IgD-negative memory B cell (primary cell): ENCODE measurements around the gene DLGAP4. TPM values are rescaled to one million over a fixed set of nuclear protein-coding genes. Genes with fewer than 3 reads are reported as not detected.

Experiments
- H3K27ac Mint-ChIP-seq, 3 donors: one replicate each; pipeline ENCODE4 v1.8.0; 2020 to 2022; ENCODE audit warnings: mild to moderate bottlenecking in 3 of 3, mixed read lengths in 3 of 3, moderate library complexity in 1 of 3
- H3K27me3 Mint-ChIP-seq: one replicate; pipeline ENCODE4 v1.8.0; 2021; ENCODE audit warnings: mixed read lengths
- H3K36me3 Mint-ChIP-seq: one replicate; pipeline ENCODE4 v1.8.0; 2020; ENCODE audit warnings: mild to moderate bottlenecking, mixed read lengths
- H3K4me1 Mint-ChIP-seq, 3 donors: one replicate each; pipeline ENCODE4 v1.8.0; 2020 to 2022; ENCODE audit warnings: mixed read lengths in 3 of 3, mild to moderate bottlenecking in 1 of 3
- H3K4me3 Mint-ChIP-seq, 4 donors: one replicate each; pipeline ENCODE4 v1.8.0; 2020 to 2022; ENCODE audit warnings: mild to moderate bottlenecking in 4 of 4, mixed read lengths in 4 of 4, moderate library complexity in 3 of 4
- H3K9me3 Mint-ChIP-seq, 3 donors: one replicate each; pipeline ENCODE4 v1.8.0; 2020 to 2021; ENCODE audit warnings: mixed read lengths in 3 of 3, mild to moderate bottlenecking in 1 of 3
- polyA plus RNA-seq: library from polyadenylated mRNA; unstranded; fragments of 300-500 nt; fragmentation: Illumina TruSeq; gene quantifications from one replicate; pipeline ENCODE4 v1.2.3, GENCODE V29; 2021

The DLGAP4 gene
- polyA plus RNA-seq, 1 donor from 2014 or later = 48.2 TPM

GRCh38 chr20:36432096-36432495 is 126.0 kb downstream of the DLGAP4 start:
- H3K27me3 Mint-ChIP-seq = peaks cover 3% of the 10 kb centered on the region
- H3K4me1 Mint-ChIP-seq = peaks cover 0 to 6% (median 4%) of the 10 kb centered on the region in 3 donors
- no peak overlapping the region for H3K4me3 Mint-ChIP-seq
- H3K36me3 Mint-ChIP-seq = peaks cover 1% of the 10 kb centered on the region
- no peaks in the 10 kb centered on the region for H3K9me3 Mint-ChIP-seq
- H3K27ac Mint-ChIP-seq = no peak overlapping the region

- peaks cover 0 to 6% (median 4%) of the 10 kb centered on the region in 3 donors for H3K4me1 Mint-ChIP-seq
- no peaks in the 10 kb centered on the region for H3K9me3 Mint-ChIP-seq
- H3K27me3 Mint-ChIP-seq = peaks cover 2% of the 10 kb centered on the region
- H3K4me3 Mint-ChIP-seq = peak overlapping the region in 1 of 4 donors; percentile 49
- H3K27ac Mint-ChIP-seq = peak overlapping the region in 2 of 3 donors; percentile 16 to 71
- H3K36me3 Mint-ChIP-seq = no peaks in the 10 kb centered on the region
Measured at GRCh38 chr20:36434383-36434782, 128.2 kb downstream of the DLGAP4 start.

- Mint-ChIP-seq H3K36me3 (no peaks in the 10 kb centered on the region), H3K4me3 (no peak overlapping the region), H3K27me3 (peaks cover 2% of the 10 kb centered on the region), H3K4me1 (peaks cover 0 to 6% (median 4%) of the 10 kb centered on the region in 3 donors), H3K9me3 (no peaks in the 10 kb centered on the region), H3K27ac (no peak overlapping the region)
Measured at GRCh38 chr20:36435124-36435523, 129.0 kb downstream of the DLGAP4 start.

- peaks cover 2% of the 10 kb centered on the region for H3K27me3 Mint-ChIP-seq
- H3K9me3 Mint-ChIP-seq = no peaks in the 10 kb centered on the region
Measured at GRCh38 chr20:36435592-36436541, 129.7 kb downstream of the DLGAP4 start.

GRCh38 chr20:36439040-36439730 is 133.0 kb downstream of the DLGAP4 start:
- no peaks in the 10 kb centered on the region for H3K9me3 Mint-ChIP-seq
- peaks cover 0 to 5% (median 2%) of the 10 kb centered on the region in 3 donors for H3K4me1 Mint-ChIP-seq
- H3K27me3 Mint-ChIP-seq = peaks cover 2% of the 10 kb centered on the region
- no peaks in the 10 kb centered on the region for H3K36me3 Mint-ChIP-seq
- no peak overlapping the region for H3K4me3 Mint-ChIP-seq
- H3K27ac Mint-ChIP-seq = no peak overlapping the region

More at GRCh38 chr20:36435592-36436541, 129.7 kb downstream of the DLGAP4 start:
- no peak overlapping the region for H3K27ac Mint-ChIP-seq
- peak overlapping the region in 3 of 4 donors; percentile 66 to 84 (median 77) for H3K4me3 Mint-ChIP-seq
- H3K36me3 Mint-ChIP-seq = no peaks in the 10 kb centered on the region
- peaks cover 0 to 6% (median 4%) of the 10 kb centered on the region in 3 donors for H3K4me1 Mint-ChIP-seq

GRCh38 chr20:36439731-36440072 is 133.6 kb downstream of the DLGAP4 start:
- Mint-ChIP-seq H3K4me3 (no peak overlapping the region), H3K9me3 (no peaks in the 10 kb centered on the region)

GRCh38 chr20:36440370-36441026 is 134.4 kb downstream of the DLGAP4 start:
- H3K36me3 Mint-ChIP-seq = no peaks in the 10 kb centered on the region
- no peak overlapping the region for H3K4me3 Mint-ChIP-seq
- peak overlapping the region in 2 of 3 donors; percentile 39 to 46 for H3K27ac Mint-ChIP-seq
- H3K27me3 Mint-ChIP-seq = peaks cover 2% of the 10 kb centered on the region
- no peaks in the 10 kb centered on the region for H3K9me3 Mint-ChIP-seq
- no peaks in the 10 kb centered on the region for H3K4me1 Mint-ChIP-seq

More at GRCh38 chr20:36439731-36440072, 133.6 kb downstream of the DLGAP4 start:
- no peak overlapping the region for H3K27ac Mint-ChIP-seq
- peaks cover 0 to under 1% (median 0%) of the 10 kb centered on the region in 3 donors for H3K4me1 Mint-ChIP-seq
- H3K36me3 Mint-ChIP-seq = no peaks in the 10 kb centered on the region
- peaks cover 2% of the 10 kb centered on the region for H3K27me3 Mint-ChIP-seq

GRCh38 chr20:36441027-36441414 is 134.9 kb downstream of the DLGAP4 start:
- Mint-ChIP-seq H3K4me1 (no peaks in the 10 kb centered on the region), H3K4me3 (no peak overlapping the region), H3K27ac (peak overlapping the region in 1 of 3 donors; percentile 39), H3K36me3 (no peaks in the 10 kb centered on the region), H3K9me3 (no peaks in the 10 kb centered on the region), H3K27me3 (peaks cover 2% of the 10 kb centered on the region)

- H3K9me3 Mint-ChIP-seq = no peaks in the 10 kb centered on the region
- H3K27ac Mint-ChIP-seq = peak overlapping the region in 1 of 3 donors; percentile 39
- H3K27me3 Mint-ChIP-seq = no peaks in the 10 kb centered on the region
- no peaks in the 10 kb centered on the region for H3K36me3 Mint-ChIP-seq
- no peak overlapping the region for H3K4me3 Mint-ChIP-seq
- no peaks in the 10 kb centered on the region for H3K4me1 Mint-ChIP-seq
Measured at GRCh38 chr20:36441416-36441815, 135.3 kb downstream of the DLGAP4 start.

GRCh38 chr20:36445847-36446246 is 139.7 kb downstream of the DLGAP4 start:
- H3K4me3 Mint-ChIP-seq = no peak overlapping the region
- peak overlapping the region in 1 of 3 donors; percentile 61 for H3K27ac Mint-ChIP-seq

GRCh38 chr20:36446557-36446956 is 140.4 kb downstream of the DLGAP4 start:
- peaks cover 3% of the 10 kb centered on the region for H3K27me3 Mint-ChIP-seq

More at GRCh38 chr20:36445847-36446246, 139.7 kb downstream of the DLGAP4 start:
- H3K9me3 Mint-ChIP-seq = no peaks in the 10 kb centered on the region
- no peaks in the 10 kb centered on the region for H3K4me1 Mint-ChIP-seq
- H3K27me3 Mint-ChIP-seq = peaks cover 3% of the 10 kb centered on the region
- H3K36me3 Mint-ChIP-seq = no peaks in the 10 kb centered on the region

GRCh38 chr20:36447101-36447500 is 141.0 kb downstream of the DLGAP4 start:
- peaks cover 3% of the 10 kb centered on the region for H3K27me3 Mint-ChIP-seq
- no peaks in the 10 kb centered on the region for H3K4me1 Mint-ChIP-seq
- H3K9me3 Mint-ChIP-seq = no peaks in the 10 kb centered on the region
- H3K27ac Mint-ChIP-seq = no peak overlapping the region
- H3K36me3 Mint-ChIP-seq = no peaks in the 10 kb centered on the region
- no peak overlapping the region for H3K4me3 Mint-ChIP-seq

More at GRCh38 chr20:36446557-36446956, 140.4 kb downstream of the DLGAP4 start:
- H3K4me1 Mint-ChIP-seq = no peaks in the 10 kb centered on the region
- H3K9me3 Mint-ChIP-seq = no peaks in the 10 kb centered on the region
- no peaks in the 10 kb centered on the region for H3K36me3 Mint-ChIP-seq
- H3K27ac Mint-ChIP-seq = no peak overlapping the region
- H3K4me3 Mint-ChIP-seq = no peak overlapping the region

GRCh38 chr20:36449663-36450062 is 143.5 kb downstream of the DLGAP4 start:
- H3K4me3 Mint-ChIP-seq = no peak overlapping the region
- no peaks in the 10 kb centered on the region for H3K36me3 Mint-ChIP-seq
- peaks cover 3% of the 10 kb centered on the region for H3K27me3 Mint-ChIP-seq
- H3K4me1 Mint-ChIP-seq = no peaks in the 10 kb centered on the region
- H3K27ac Mint-ChIP-seq = no peak overlapping the region
- no peaks in the 10 kb centered on the region for H3K9me3 Mint-ChIP-seq

- H3K4me3 Mint-ChIP-seq = no peak overlapping the region
- H3K9me3 Mint-ChIP-seq = no peaks in the 10 kb centered on the region
- H3K36me3 Mint-ChIP-seq = no peaks in the 10 kb centered on the region
- no peaks in the 10 kb centered on the region for H3K27me3 Mint-ChIP-seq
- H3K27ac Mint-ChIP-seq = no peak overlapping the region
- H3K4me1 Mint-ChIP-seq = peaks cover 0 to 1% (median 0%) of the 10 kb centered on the region in 3 donors
Measured at GRCh38 chr20:36454332-36454697, 148.2 kb downstream of the DLGAP4 start.
